Fibroblast of lung (primary cell): Measurements from ENCODE around the gene JMJD1C.

Source experiments
- EZH2 ChIP-seq: IDR thresholded peaks from 2 replicates; pipeline ENCODE4 v1.5.1; 2012; ENCODE audit warnings: low read length, control low read depth, mild to moderate bottlenecking; ENCODE audit errors: missing control alignments
- TF ChIP-seq, protein P1 (sequence below), 2 donors: IDR thresholded peaks in 1 of 2; conservative IDR thresholded peaks in 1 of 2; 1 replicate in 1 of 2; 2 replicates in 1 of 2; pipeline ENCODE4 v1.5.1; 2011 to 2012; ENCODE audit warnings: low read length in 2 of 2, control low read depth in 1 of 2, inconsistent platforms in 1 of 2, low read depth in 1 of 2, mild to moderate bottlenecking in 1 of 2

DNA sequence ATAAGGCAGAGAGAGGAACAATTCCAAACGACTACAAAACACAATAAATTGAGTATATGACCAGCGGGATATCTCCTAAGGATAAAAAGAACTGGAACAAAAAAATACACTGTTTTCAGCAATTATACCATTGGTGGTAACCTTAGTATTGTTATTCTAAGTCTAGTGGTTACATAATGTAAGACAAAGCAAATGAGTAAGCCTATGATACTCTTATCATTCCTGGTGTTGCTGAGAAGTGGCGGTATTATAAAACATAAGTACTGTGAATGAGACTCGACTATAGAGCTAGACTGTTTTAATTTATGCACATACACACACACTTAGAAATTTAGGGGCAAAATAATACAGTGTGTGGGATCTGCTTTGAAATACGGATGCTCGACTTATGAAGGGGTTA, 225.0 kb downstream of the JMJD1C start:
- TF ChIP-seq, protein P1, sequence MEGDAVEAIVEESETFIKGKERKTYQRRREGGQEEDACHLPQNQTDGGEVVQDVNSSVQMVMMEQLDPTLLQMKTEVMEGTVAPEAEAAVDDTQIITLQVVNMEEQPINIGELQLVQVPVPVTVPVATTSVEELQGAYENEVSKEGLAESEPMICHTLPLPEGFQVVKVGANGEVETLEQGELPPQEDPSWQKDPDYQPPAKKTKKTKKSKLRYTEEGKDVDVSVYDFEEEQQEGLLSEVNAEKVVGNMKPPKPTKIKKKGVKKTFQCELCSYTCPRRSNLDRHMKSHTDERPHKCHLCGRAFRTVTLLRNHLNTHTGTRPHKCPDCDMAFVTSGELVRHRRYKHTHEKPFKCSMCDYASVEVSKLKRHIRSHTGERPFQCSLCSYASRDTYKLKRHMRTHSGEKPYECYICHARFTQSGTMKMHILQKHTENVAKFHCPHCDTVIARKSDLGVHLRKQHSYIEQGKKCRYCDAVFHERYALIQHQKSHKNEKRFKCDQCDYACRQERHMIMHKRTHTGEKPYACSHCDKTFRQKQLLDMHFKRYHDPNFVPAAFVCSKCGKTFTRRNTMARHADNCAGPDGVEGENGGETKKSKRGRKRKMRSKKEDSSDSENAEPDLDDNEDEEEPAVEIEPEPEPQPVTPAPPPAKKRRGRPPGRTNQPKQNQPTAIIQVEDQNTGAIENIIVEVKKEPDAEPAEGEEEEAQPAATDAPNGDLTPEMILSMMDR (conservative IDR thresholded peaks at IDR 0.05 in 1 of 2, IDR thresholded peaks at IDR 0.05 in 1 of 2; ENCODE audit: low read depth in 1 of 2, low read length in 2 of 2) = no peak
- TF ChIP-seq EZH2 = no peak
